ENCODE results near the gene PTPRD. TPM values are rescaled to one million over a fixed set of nuclear protein-coding genes. Genes with fewer than 3 reads are reported as not detected.

Gene PTPRD
- total and polyA plus RNA-seq, 2 experiments from 2014 or later: 11.5 to 58.0 TPM

DNA sequence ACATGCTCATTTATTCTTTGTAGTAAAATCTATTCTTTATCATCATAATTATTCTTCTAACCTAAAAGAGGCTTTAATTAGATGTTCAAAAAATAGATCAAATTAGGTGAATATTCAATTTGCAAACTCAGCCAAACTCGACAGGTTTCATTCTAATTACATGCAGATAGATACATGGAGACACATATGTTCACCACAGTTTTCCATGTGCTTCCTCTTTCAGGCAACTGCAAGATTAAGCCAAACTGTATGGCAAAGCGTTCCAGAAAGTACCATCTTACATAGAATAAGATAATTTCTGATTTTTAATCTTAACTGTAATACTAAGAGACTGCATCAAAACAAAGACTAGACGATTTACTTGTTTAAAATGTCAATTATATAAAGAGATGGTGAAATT, 1944.6 kb downstream of the PTPRD start (continued):
- TF ChIP-seq POLR2AphosphoS5 (IDR thresholded peaks at IDR 0.05; ENCODE audit: low read depth): no peak
- no peak for TF ChIP-seq NANOG (IDR thresholded peaks at IDR 0.05; ENCODE audit: borderline replicate concordance)
- no peak for TF ChIP-seq CTCF (conservative IDR thresholded peaks at IDR 0.05; ENCODE audit: low read depth in 2 of 2)
- no peak for TF ChIP-seq CREB1 (CRISPR knock-in tag; IDR thresholded peaks at IDR 0.05; ENCODE audit: low read depth)

DNA sequence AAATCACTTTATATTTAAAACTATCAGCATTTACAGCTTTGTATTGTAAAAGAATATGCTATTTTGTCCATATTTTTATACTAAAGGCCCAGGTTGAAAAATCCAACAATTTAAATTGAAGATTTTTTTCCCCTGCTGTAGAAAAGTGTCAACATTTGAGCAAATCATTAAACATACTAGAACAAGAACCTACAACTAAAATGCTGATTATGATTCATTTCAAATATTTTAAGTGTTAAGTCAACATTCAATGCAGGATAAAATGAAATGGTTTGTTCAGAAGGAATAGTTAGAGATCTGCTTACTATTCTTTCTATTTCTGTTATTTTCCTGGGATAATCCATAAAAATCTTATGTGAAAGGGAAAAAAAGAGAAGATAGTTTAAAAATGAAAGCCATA, 1946.7 kb downstream of the PTPRD start:
- no peak overlapping the region for H3K4me2 ChIP-seq
- no peak overlapping the region for H3K27ac ChIP-seq (ENCODE audit: low read depth)
- no peak overlapping the region for H3K27ac Mint-ChIP-seq
- H3K4me3 ChIP-seq: no peak overlapping the region
- H3K36me3 Mint-ChIP-seq (ENCODE audit: low read depth): no peaks in the 10 kb centered on the region
- H3F3A ChIP-seq (replicated peaks; ENCODE audit: low read depth): no peaks in the 10 kb centered on the region
- peaks cover 7% of the 10 kb centered on the region; the same call in 2 of the 3 replicates for H3K4me1 Mint-ChIP-seq
- DNase-seq (ENCODE audit: low spot score): no peak
- no peaks in the 10 kb centered on the region for H3K4me1 ChIP-seq (ENCODE audit: insufficient read depth)
- no peaks in the 10 kb centered on the region for H4K20me1 ChIP-seq (replicated peaks; ENCODE audit: insufficient read depth)
- no peaks in the 10 kb centered on the region for H3K9me3 Mint-ChIP-seq
- no peaks in the 10 kb centered on the region for H3K79me2 ChIP-seq (replicated peaks; ENCODE audit: insufficient read depth)
- H3K36me3 ChIP-seq (ENCODE audit: insufficient read depth): no peaks in the 10 kb centered on the region
- H3K27me3 Mint-ChIP-seq (ENCODE audit: insufficient read depth, low read depth, poor library complexity): peaks cover 4% of the 10 kb centered on the region
- no peaks in the 10 kb centered on the region for H3K9me2 ChIP-seq (ENCODE audit: insufficient read depth)
- TF ChIP-seq POLR2AphosphoS5 (IDR thresholded peaks at IDR 0.05; ENCODE audit: low read depth): no peak
- TF ChIP-seq EZH2 (IDR thresholded peaks at IDR 0.05; ENCODE audit: low read depth, unreplicated experiment): no peak
- no peak for TF ChIP-seq CTCF (conservative IDR thresholded peaks at IDR 0.05; ENCODE audit: low read depth in 2 of 2)
- TF ChIP-seq NANOG (IDR thresholded peaks at IDR 0.05; ENCODE audit: borderline replicate concordance): no peak
- no peak for TF ChIP-seq ZNF114 (CRISPR knock-in tag; IDR thresholded peaks at IDR 0.05)
- TF ChIP-seq JUNB (IDR thresholded peaks at IDR 0.05; ENCODE audit: unreplicated experiment): no peak
- TF ChIP-seq CREB1 (CRISPR knock-in tag; IDR thresholded peaks at IDR 0.05; ENCODE audit: low read depth): no peak
- no peak for TF ChIP-seq EZH2phosphoT487 (IDR thresholded peaks at IDR 0.05; ENCODE audit: unreplicated experiment)
- TF ChIP-seq, protein P1, sequence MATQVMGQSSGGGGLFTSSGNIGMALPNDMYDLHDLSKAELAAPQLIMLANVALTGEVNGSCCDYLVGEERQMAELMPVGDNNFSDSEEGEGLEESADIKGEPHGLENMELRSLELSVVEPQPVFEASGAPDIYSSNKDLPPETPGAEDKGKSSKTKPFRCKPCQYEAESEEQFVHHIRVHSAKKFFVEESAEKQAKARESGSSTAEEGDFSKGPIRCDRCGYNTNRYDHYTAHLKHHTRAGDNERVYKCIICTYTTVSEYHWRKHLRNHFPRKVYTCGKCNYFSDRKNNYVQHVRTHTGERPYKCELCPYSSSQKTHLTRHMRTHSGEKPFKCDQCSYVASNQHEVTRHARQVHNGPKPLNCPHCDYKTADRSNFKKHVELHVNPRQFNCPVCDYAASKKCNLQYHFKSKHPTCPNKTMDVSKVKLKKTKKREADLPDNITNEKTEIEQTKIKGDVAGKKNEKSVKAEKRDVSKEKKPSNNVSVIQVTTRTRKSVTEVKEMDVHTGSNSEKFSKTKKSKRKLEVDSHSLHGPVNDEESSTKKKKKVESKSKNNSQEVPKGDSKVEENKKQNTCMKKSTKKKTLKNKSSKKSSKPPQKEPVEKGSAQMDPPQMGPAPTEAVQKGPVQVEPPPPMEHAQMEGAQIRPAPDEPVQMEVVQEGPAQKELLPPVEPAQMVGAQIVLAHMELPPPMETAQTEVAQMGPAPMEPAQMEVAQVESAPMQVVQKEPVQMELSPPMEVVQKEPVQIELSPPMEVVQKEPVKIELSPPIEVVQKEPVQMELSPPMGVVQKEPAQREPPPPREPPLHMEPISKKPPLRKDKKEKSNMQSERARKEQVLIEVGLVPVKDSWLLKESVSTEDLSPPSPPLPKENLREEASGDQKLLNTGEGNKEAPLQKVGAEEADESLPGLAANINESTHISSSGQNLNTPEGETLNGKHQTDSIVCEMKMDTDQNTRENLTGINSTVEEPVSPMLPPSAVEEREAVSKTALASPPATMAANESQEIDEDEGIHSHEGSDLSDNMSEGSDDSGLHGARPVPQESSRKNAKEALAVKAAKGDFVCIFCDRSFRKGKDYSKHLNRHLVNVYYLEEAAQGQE (IDR thresholded peaks at IDR 0.05; ENCODE audit: unreplicated experiment): no peak
- no peak for TF ChIP-seq STAT1 (IDR thresholded peaks at IDR 0.05; ENCODE audit: unreplicated experiment)
- TF ChIP-seq ZNF331 (CRISPR knock-in tag; IDR thresholded peaks at IDR 0.05; ENCODE audit: low read depth): no peak
- no peak overlapping the region for H2AFZ ChIP-seq
- H3K27me3 ChIP-seq (ENCODE audit: insufficient read depth): no peaks in the 10 kb centered on the region
- ATAC-seq: no peak
- no peak overlapping the region for H3K4me3 Mint-ChIP-seq
